Measurements from ENCODE around the gene CENPP.

The CENPP gene

GRCh38 chr9:92439921-92440750 is 114.4 kb downstream of the CENPP start:
- ChIA-PET CTCF (no interaction called here), POLR2A (no interaction called here)
- TF ChIP-seq ELF4 (IDR thresholded peaks at IDR 0.05) (no peak), FOXK2 (IDR thresholded peaks at IDR 0.05) (no peak), SUZ12 (IDR thresholded peaks at IDR 0.05) (no peak), NFRKB (IDR thresholded peaks at IDR 0.05) (no peak), BHLHE40 (IDR thresholded peaks at IDR 0.05; ENCODE audit: borderline replicate concordance) (no peak), SP1 (IDR thresholded peaks at IDR 0.05) (no peak), ARNT (IDR thresholded peaks at IDR 0.05) (no peak), FOXM1 (IDR thresholded peaks at IDR 0.05; ENCODE audit: borderline replicate concordance) (no peak)
- no peak for DNase-seq (ENCODE audit: extremely low spot score)

GRCh38 chr9:92440751-92441046 is 114.9 kb downstream of the CENPP start:
- TF ChIP-seq SP1 (IDR thresholded peaks at IDR 0.05) = no peak
- ChIA-PET CTCF (no interaction called here), POLR2A (no interaction called here)
- no peak for DNase-seq (ENCODE audit: extremely low spot score)

GRCh38 chr9:92444841-92445240 is 119.1 kb downstream of the CENPP start:
- no peak for DNase-seq (ENCODE audit: extremely low spot score)
- ChIA-PET POLR2A (no interaction called here), CTCF (no interaction called here)
- no peak for TF ChIP-seq FOXM1 (IDR thresholded peaks at IDR 0.05; ENCODE audit: borderline replicate concordance)
- TF ChIP-seq BHLHE40 (IDR thresholded peaks at IDR 0.05; ENCODE audit: borderline replicate concordance) = no peak
- TF ChIP-seq ELF4 (IDR thresholded peaks at IDR 0.05) = no peak

- CTCF ChIA-PET = no interaction called here
- no peak for TF ChIP-seq HDGF (IDR thresholded peaks at IDR 0.05; ENCODE audit: borderline replicate concordance)
- TF ChIP-seq CTBP1 (IDR thresholded peaks at IDR 0.05; ENCODE audit: borderline replicate concordance) = no peak
- TF ChIP-seq NFRKB (IDR thresholded peaks at IDR 0.05) = no peak
- TF ChIP-seq FOXK2 (IDR thresholded peaks at IDR 0.05) = no peak
- no peak for DNase-seq (ENCODE audit: extremely low spot score)
- POLR2A ChIA-PET = interaction anchor here (1.5 kb wide), 1 partner anchor 120 kb away, joined by 4 read pairs; the partner anchor contains the start of gene CENPP
Observed at GRCh38 chr9:92446536-92446935, 120.8 kb downstream of the CENPP start.

- ChIA-PET POLR2A (no interaction called here), CTCF (no interaction called here)
- TF ChIP-seq SUZ12 (IDR thresholded peaks at IDR 0.05) (no peak), HDGF (IDR thresholded peaks at IDR 0.05; ENCODE audit: borderline replicate concordance) (no peak), PKNOX1 (IDR thresholded peaks at IDR 0.05) (no peak), ELF4 (IDR thresholded peaks at IDR 0.05) (no peak), FOXM1 (IDR thresholded peaks at IDR 0.05; ENCODE audit: borderline replicate concordance) (no peak), L3MBTL2 (conservative IDR thresholded peaks at IDR 0.05) (no peak), TARDBP (IDR thresholded peaks at IDR 0.05) (no peak), LEF1 (IDR thresholded peaks at IDR 0.05; ENCODE audit: borderline replicate concordance) (no peak), NFRKB (IDR thresholded peaks at IDR 0.05) (no peak), FOXA1 (IDR thresholded peaks at IDR 0.05) (no peak), ZNF384 (IDR thresholded peaks at IDR 0.05) (no peak), BHLHE40 (IDR thresholded peaks at IDR 0.05; ENCODE audit: borderline replicate concordance) (no peak), ARNT (IDR thresholded peaks at IDR 0.05) (no peak)
- DNase-seq (ENCODE audit: extremely low spot score) = peak; percentile 38
Observed at GRCh38 chr9:92455217-92455616, 129.5 kb downstream of the CENPP start.

- TF ChIP-seq SUZ12 (IDR thresholded peaks at IDR 0.05) (no peak), CTBP1 (IDR thresholded peaks at IDR 0.05; ENCODE audit: borderline replicate concordance) (no peak), PKNOX1 (IDR thresholded peaks at IDR 0.05) (no peak), LEF1 (IDR thresholded peaks at IDR 0.05; ENCODE audit: borderline replicate concordance) (no peak), ARNT (IDR thresholded peaks at IDR 0.05) (no peak), BHLHE40 (IDR thresholded peaks at IDR 0.05; ENCODE audit: borderline replicate concordance) (no peak), FOXA1 (IDR thresholded peaks at IDR 0.05) (no peak), FOXK2 (IDR thresholded peaks at IDR 0.05) (no peak), NFRKB (IDR thresholded peaks at IDR 0.05) (no peak)
- no peak for DNase-seq (ENCODE audit: extremely low spot score)
- CTCF ChIA-PET = no interaction called here
- POLR2A ChIA-PET = no interaction called here
Observed at GRCh38 chr9:92457576-92457975, 131.8 kb downstream of the CENPP start.

- no peak for DNase-seq (ENCODE audit: extremely low spot score)
- POLR2A ChIA-PET = no interaction called here
- TF ChIP-seq CTBP1 (IDR thresholded peaks at IDR 0.05; ENCODE audit: borderline replicate concordance) = no peak
- TF ChIP-seq HDGF (IDR thresholded peaks at IDR 0.05; ENCODE audit: borderline replicate concordance) = no peak
- no peak for TF ChIP-seq SP1 (IDR thresholded peaks at IDR 0.05)
- TF ChIP-seq NFRKB (IDR thresholded peaks at IDR 0.05) = no peak
- TF ChIP-seq TARDBP (IDR thresholded peaks at IDR 0.05) = no peak
- no peak for TF ChIP-seq FOXM1 (IDR thresholded peaks at IDR 0.05; ENCODE audit: borderline replicate concordance)
- no peak for TF ChIP-seq FOXK2 (IDR thresholded peaks at IDR 0.05)
- no peak for TF ChIP-seq L3MBTL2 (conservative IDR thresholded peaks at IDR 0.05)
- no peak for TF ChIP-seq FOXA1 (IDR thresholded peaks at IDR 0.05)
- TF ChIP-seq ARNT (IDR thresholded peaks at IDR 0.05) = no peak
- CTCF ChIA-PET = no interaction called here
Observed at GRCh38 chr9:92463387-92463786, 137.6 kb downstream of the CENPP start.

GRCh38 chr9:92463984-92464383 is 138.2 kb downstream of the CENPP start:
- POLR2A ChIA-PET = no interaction called here
- no peak for DNase-seq (ENCODE audit: extremely low spot score)
- CTCF ChIA-PET = no interaction called here
- TF ChIP-seq TARDBP (IDR thresholded peaks at IDR 0.05) (no peak), NFRKB (IDR thresholded peaks at IDR 0.05) (no peak), SUZ12 (IDR thresholded peaks at IDR 0.05) (no peak), HDGF (IDR thresholded peaks at IDR 0.05; ENCODE audit: borderline replicate concordance) (no peak), FOXA1 (IDR thresholded peaks at IDR 0.05) (no peak), ELF4 (IDR thresholded peaks at IDR 0.05) (no peak), L3MBTL2 (conservative IDR thresholded peaks at IDR 0.05) (no peak), ARNT (IDR thresholded peaks at IDR 0.05) (no peak), FOXM1 (IDR thresholded peaks at IDR 0.05; ENCODE audit: borderline replicate concordance) (no peak), CTBP1 (IDR thresholded peaks at IDR 0.05; ENCODE audit: borderline replicate concordance) (no peak), LEF1 (IDR thresholded peaks at IDR 0.05; ENCODE audit: borderline replicate concordance) (no peak), SP1 (IDR thresholded peaks at IDR 0.05) (no peak), BHLHE40 (IDR thresholded peaks at IDR 0.05; ENCODE audit: borderline replicate concordance) (no peak), PKNOX1 (IDR thresholded peaks at IDR 0.05) (no peak)
